IPS DF 19.7 (cell line): Measurements from ENCODE around the gene OR51S1.
"Not testable (repeated sequence)": the region's sequence is repeated elsewhere in the genome, so short reads cannot be mapped to it uniquely, and the experiment has no call there.

ENCODE experiments used
- DNase-seq: peaks from one replicate; pipeline ENCODE4 v3.0.0-alpha.2; 2013; ENCODE audit warnings: low read depth, low spot score

The OR51S1 gene

GRCh38 chr11:4808476-4808875, 40.5 kb downstream of the OR51S1 start:
- DNase-seq: no peak

GRCh38 chr11:4804280-4804679, 44.7 kb downstream of the OR51S1 start, which contains the start of gene OR52R1:
TSS of gene OR52R1 (minus strand) at chr11:4804380. CDS start at chr11:4804380, 0 bp downstream.
- DNase-seq: no peak

GRCh38 chr11:4801316-4801715, 47.7 kb downstream of the OR51S1 start:
- not testable (repeated sequence) for DNase-seq

- no peak for DNase-seq
Observed at GRCh38 chr11:4798427-4799183, 50.4 kb downstream of the OR51S1 start.
